Measurements from ENCODE around the gene SGPL1. TPM values are rescaled to one million over a fixed set of nuclear protein-coding genes. Genes with fewer than 3 reads are reported as not detected.

SGPL1 gene
- total RNA-seq, 1 experiment from 2014 or later = 52.6 TPM

GRCh38 chr10:70830164-70830563, 14.4 kb downstream of the SGPL1 start:
- Histone ChIP-seq H2BK12ac (ENCODE audit: insufficient read length, low read depth, low read length) (no peak overlapping the region), H3K4ac (ENCODE audit: low read depth, low read length) (no peak overlapping the region), H3K23me2 (ENCODE audit: insufficient read length, low read depth, low read length, poor library complexity, severe bottlenecking) (no peaks in the 10 kb centered on the region), H3K9me3 (ENCODE audit: control insufficient read depth, low read depth, low read length) (no peaks in the 10 kb centered on the region), H3K56ac (ENCODE audit: insufficient read length, low read depth, low read length) (no peak overlapping the region), H2BK120ac (ENCODE audit: low read depth, low read length, poor library complexity, severe bottlenecking) (no peak overlapping the region), H2BK5ac (ENCODE audit: insufficient read length, low read length) (no peak overlapping the region), H3K27me3 (ENCODE audit: insufficient read depth, low read length) (no peaks in the 10 kb centered on the region), H3K4me2 (ENCODE audit: insufficient read depth, insufficient read length, low read length) (no peak overlapping the region), H2BK15ac (ENCODE audit: low read depth, low read length) (no peak overlapping the region), H3K14ac (ENCODE audit: insufficient read depth, low read length) (no peak overlapping the region), H4K91ac (ENCODE audit: insufficient read length, low read depth, low read length) (no peak overlapping the region), H3T11ph (ENCODE audit: low read length) (no peak overlapping the region), H2AK5ac (ENCODE audit: insufficient read length, low read length) (no peak overlapping the region), H3K27ac (ENCODE audit: insufficient read length, low read depth, low read length) (no peak overlapping the region), H2BK20ac (ENCODE audit: low read depth, low read length, poor library complexity, severe bottlenecking) (no peak overlapping the region), H3K9ac (ENCODE audit: extremely low read depth, insufficient read length, low read length) (no peak overlapping the region), H3K79me2 (ENCODE audit: insufficient read depth, low read length) (peaks cover 5% of the 10 kb centered on the region; the same call in 1 of the 2 replicates), H3K4me1 (ENCODE audit: insufficient read depth, low read length) (no peaks in the 10 kb centered on the region), H3K18ac (ENCODE audit: insufficient read length, low read depth, low read length) (no peak overlapping the region), H3K23ac (ENCODE audit: insufficient read length, low read depth, low read length) (no peak overlapping the region), H4K20me1 (ENCODE audit: control insufficient read depth, insufficient read depth, insufficient read length) (no peaks in the 10 kb centered on the region), H2AFZ (ENCODE audit: low read length) (no peak overlapping the region), H4K5ac (ENCODE audit: insufficient read length, low read depth, low read length) (no peak overlapping the region), H4K8ac (replicated peaks; ENCODE audit: insufficient read length, low read depth, low read length) (no peak overlapping the region), H3K79me1 (ENCODE audit: insufficient read depth, low read depth, low read length, poor library complexity, severe bottlenecking) (peaks cover 3% of the 10 kb centered on the region)
- Mint-ChIP-seq H3K4me1 (peaks cover 0 to 8% of the 10 kb centered on the region in 2 experiments; a peak in 2 of 4 replicates), H3K36me3 (ENCODE audit: insufficient read depth in 1 of 3, low read depth in 3 of 3) (peaks cover 6 to 24% (median 17%) of the 10 kb centered on the region in 3 experiments), H3K27ac (peak overlapping the region in 1 of 3 experiments; percentile 62; a peak in 1 of 7 replicates), H3K9me3 (no peaks in the 10 kb centered on the region; a peak in 1 of 5 replicates), H3K4me3 (no peak overlapping the region), H3K27me3 (ENCODE audit: low read depth) (no peaks in the 10 kb centered on the region)
- no peak for DNase-seq
- TF ChIP-seq CTCF (conservative IDR thresholded peaks at IDR 0.05) = no peak
- whole genome bisulfite sequencing (ENCODE audit: extremely low coverage, insufficient read length, low lambda C conversion rate) = no CpG with 5 or more reads among the region's 3 CpGs
